Upper lobe of right lung (tissue), 1 donor: ENCODE measurements around the gene ICE1. TPM values are rescaled to one million over a fixed set of nuclear protein-coding genes. Genes with fewer than 3 reads are reported as not detected.

Experiments used
- ATAC-seq: fragments of 200-7000 bp; cut with Tn5 transposase; one replicate; pipeline ENCODE4 v1.9.1; 2020; ENCODE audit warnings: mild to moderate bottlenecking, moderate library complexity
- DNase-seq: peaks from one replicate; pipeline ENCODE4 v3.0.0-alpha.2; 2020
- H3K27ac ChIP-seq: fragments of 200-600 bp; one replicate; pipeline ENCODE4 v1.8.0; 2022
- H3K27me3 ChIP-seq: fragments of 200-600 bp; one replicate; pipeline ENCODE4 v1.8.0; 2022; ENCODE audit warnings: mild to moderate bottlenecking
- H3K36me3 ChIP-seq: fragments of 200-600 bp; one replicate; pipeline ENCODE4 v1.8.0; 2022
- H3K4me1 ChIP-seq: fragments of 200-600 bp; one replicate; pipeline ENCODE4 v1.8.0; 2022
- H3K4me3 ChIP-seq: fragments of 200-600 bp; one replicate; pipeline ENCODE4 v1.8.0; 2022; ENCODE audit warnings: mild to moderate bottlenecking
- H3K9me3 ChIP-seq: fragments of 200-600 bp; one replicate; pipeline ENCODE4 v1.8.0; 2022
- intact Hi-C: fragments of 100-400 bp; cut with DNase I; formaldehyde crosslinking; loops from one replicate; pipeline ENCODE4 v1.11.0; 2022
- total RNA-seq: library from RNA; stranded (reverse); fragmentation: NEBNext Ultra II Directional; extraction: Animal tissue kit (Norgen Biotek cat#: 25700); gene quantifications from one replicate; pipeline ENCODE4 v1.2.1, GENCODE V29; 2021
- TF ChIP-seq, protein P1 (sequence below): fragments of 200-600 bp; IDR thresholded peaks from one replicate; pipeline ENCODE4 v1.8.0; 2022; ENCODE audit warnings: antibody characterized with exemption
- donor health status: DM: no; HTN: yes; CAD: no; lungs with severe emphysema.

The ICE1 gene
- total RNA-seq, 1 donor from 2014 or later, result 28.5 TPM

DNA sequence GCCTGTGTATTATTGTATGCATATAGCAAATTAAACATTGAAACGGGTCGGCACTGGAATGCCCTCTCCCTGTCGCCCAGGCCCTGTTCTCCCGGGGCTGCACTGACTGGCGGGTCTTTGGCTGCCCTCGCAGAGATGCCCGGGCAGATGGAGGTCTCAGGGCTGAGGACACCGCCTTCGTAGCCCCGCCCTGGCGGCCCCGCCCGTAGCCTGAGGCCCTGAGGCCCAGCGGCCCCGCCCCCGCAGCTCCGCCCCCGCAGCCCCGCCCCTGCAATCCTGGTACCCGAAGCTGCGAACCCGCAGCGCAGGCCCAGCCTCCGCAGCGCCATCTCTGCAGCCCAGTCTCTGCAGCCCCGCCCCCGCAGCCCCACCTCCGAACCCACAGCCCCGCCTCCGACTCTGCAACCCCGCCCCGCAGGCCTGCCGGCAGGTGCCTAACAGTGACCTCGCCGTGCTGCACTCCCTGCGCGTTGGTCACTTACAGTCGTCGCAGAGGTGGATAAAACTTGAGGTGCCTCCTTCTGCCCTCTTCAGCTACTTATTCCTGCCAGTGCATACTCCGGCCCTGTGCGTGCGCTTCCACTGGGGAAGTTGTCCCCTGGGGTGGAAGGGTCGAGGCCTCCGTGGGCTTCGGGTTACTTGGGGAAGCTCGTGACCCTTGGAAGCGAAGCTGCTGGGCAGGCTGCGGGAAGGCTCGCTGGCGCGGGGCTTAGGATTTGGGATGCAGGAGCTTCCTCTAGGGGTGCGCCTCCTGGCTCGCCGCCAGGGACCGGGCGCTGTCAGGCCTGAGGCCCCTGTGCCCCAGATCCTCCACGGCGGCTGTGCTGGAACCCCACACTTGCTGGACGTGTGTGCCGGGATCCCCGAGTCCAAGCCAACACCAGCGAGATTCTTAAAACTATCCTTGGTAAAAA lies 72.3 kb downstream of the ICE1 start:
- Histone ChIP-seq H3K4me1 (peaks cover 11% of the 10 kb centered on the region), H3K36me3 (peaks cover 12% of the 10 kb centered on the region), H3K9me3 (no peaks in the 10 kb centered on the region), H3K27me3 (no peaks in the 10 kb centered on the region), H3K4me3 (peak overlapping the region; percentile 28), H3K27ac (no peak overlapping the region)
- intact Hi-C loops, result no loop called here
- ATAC-seq, result peak; percentile 96
- TF ChIP-seq, protein P1, sequence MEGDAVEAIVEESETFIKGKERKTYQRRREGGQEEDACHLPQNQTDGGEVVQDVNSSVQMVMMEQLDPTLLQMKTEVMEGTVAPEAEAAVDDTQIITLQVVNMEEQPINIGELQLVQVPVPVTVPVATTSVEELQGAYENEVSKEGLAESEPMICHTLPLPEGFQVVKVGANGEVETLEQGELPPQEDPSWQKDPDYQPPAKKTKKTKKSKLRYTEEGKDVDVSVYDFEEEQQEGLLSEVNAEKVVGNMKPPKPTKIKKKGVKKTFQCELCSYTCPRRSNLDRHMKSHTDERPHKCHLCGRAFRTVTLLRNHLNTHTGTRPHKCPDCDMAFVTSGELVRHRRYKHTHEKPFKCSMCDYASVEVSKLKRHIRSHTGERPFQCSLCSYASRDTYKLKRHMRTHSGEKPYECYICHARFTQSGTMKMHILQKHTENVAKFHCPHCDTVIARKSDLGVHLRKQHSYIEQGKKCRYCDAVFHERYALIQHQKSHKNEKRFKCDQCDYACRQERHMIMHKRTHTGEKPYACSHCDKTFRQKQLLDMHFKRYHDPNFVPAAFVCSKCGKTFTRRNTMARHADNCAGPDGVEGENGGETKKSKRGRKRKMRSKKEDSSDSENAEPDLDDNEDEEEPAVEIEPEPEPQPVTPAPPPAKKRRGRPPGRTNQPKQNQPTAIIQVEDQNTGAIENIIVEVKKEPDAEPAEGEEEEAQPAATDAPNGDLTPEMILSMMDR, result no peak
- peak; percentile 93 for DNase-seq

DNA sequence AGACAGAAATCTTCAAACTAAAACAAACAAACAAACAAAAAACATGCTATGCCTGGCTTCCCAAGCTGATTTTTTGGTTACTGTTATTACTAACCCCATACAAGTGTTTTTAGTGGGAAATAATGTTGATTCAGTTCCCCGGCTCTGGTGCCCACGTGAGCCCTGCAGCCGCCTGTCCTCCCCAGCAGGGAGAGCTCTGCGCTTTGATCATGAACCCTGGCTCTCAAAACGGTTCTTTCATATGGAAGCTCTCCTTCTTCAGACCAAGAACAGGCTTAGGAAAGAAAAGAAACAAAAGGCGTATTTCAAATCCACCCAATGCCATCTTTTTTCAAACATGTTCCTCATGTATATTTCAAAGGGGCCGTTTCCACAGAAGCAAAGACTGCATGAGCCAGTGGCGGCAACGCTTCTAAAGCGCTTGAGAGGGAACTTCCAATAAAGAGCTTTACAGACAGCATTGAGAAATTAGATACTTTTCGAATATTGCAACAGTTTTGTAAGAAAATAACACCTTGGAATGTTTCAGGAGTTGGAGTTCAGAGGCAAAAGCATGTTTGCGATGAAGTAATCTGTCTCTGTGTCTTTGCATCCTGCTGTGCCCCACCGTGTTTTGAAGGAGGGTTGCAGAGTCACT lies 74.8 kb downstream of the ICE1 start:
- peak; percentile 61 for ATAC-seq
- intact Hi-C loops, result no loop called here
- DNase-seq, result peak; percentile 74
- no peaks in the 10 kb centered on the region for H3K36me3 ChIP-seq
- H3K4me1 ChIP-seq, result peaks cover 11% of the 10 kb centered on the region
- no peak overlapping the region for H3K4me3 ChIP-seq
- TF ChIP-seq, protein P1, result peak; percentile 73
- H3K27ac ChIP-seq, result no peak overlapping the region
- no peaks in the 10 kb centered on the region for H3K27me3 ChIP-seq
- no peaks in the 10 kb centered on the region for H3K9me3 ChIP-seq

DNA sequence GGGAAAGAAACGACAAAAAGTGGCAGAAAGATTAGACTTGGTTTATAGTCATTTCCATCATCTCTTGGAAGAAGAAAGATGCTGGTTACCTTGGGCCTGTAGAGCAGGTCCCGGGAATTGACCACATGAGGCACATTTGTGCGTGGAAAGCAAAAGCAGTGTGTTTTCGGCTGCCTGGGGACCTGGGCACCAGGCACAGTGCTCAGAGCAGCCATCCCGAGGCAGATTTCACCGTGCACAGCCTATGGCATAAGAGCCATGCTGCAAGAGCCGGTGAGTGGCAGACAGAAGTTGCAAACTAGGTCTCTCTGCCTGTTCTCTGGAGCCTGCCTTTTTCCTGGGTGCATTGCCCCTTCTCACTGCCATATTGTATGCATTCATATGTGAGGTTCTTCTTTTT lies 77.0 kb downstream of the ICE1 start:
- peaks cover 5% of the 10 kb centered on the region for H3K4me1 ChIP-seq
- no peak overlapping the region for H3K4me3 ChIP-seq
- ATAC-seq (no peak), DNase-seq (no peak)
- H3K9me3 ChIP-seq, result no peaks in the 10 kb centered on the region
- TF ChIP-seq, protein P1, result no peak
- intact Hi-C loops, result no loop called here
- H3K36me3 ChIP-seq, result no peaks in the 10 kb centered on the region
- no peaks in the 10 kb centered on the region for H3K27me3 ChIP-seq
- no peak overlapping the region for H3K27ac ChIP-seq

DNA sequence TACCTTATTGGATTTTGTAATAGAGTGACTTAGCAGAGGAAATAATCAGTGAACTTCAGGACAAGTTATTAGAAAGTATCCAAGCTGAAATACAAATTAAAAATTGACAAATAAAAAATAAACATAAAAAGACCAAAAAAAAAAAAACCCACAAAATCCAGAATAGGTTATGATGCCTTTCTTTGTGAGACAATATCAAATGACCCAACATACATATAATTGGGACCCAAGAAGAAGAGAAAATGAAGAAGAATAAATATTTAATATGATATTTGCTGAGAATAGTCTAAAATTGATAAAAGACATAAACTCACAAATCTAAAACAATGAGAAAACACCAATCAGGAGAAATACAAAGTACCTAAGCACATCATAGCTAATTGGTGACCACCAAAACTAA lies 81.8 kb downstream of the ICE1 start:
- TF ChIP-seq, protein P1, result no peak
- Histone ChIP-seq H3K27ac (no peak overlapping the region), H3K27me3 (no peaks in the 10 kb centered on the region), H3K36me3 (no peaks in the 10 kb centered on the region), H3K4me1 (no peaks in the 10 kb centered on the region), H3K9me3 (no peaks in the 10 kb centered on the region), H3K4me3 (no peak overlapping the region)
- ATAC-seq (no peak), DNase-seq (no peak)
- intact Hi-C loops, result no loop called here

DNA sequence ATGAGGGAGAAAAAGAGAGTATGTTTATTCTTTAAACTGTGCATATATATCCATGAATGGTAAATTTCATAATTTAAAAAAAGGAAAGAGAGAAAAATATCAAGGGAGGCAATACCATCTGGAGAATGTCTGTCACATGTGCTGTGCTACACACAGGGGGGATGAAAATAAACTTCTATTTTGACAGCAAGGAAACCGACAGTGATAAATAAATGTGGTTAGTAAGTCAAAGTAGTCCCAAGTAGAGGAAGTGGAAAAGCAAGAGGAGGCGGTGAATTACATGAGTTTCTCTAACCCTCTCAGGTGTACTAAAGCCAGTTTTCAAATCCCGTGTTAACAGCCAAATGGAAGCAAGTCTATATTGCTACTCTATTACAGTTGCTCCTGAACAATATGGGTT lies 83.3 kb downstream of the ICE1 start:
- TF ChIP-seq, protein P1, result no peak
- Histone ChIP-seq H3K27me3 (no peaks in the 10 kb centered on the region), H3K9me3 (no peaks in the 10 kb centered on the region)

More for the DNA sequence above, 83.3 kb downstream of the ICE1 start:
- H3K27ac ChIP-seq, result no peak overlapping the region
- H3K36me3 ChIP-seq, result no peaks in the 10 kb centered on the region
- H3K4me3 ChIP-seq, result no peak overlapping the region
- no peaks in the 10 kb centered on the region for H3K4me1 ChIP-seq
- no peak for DNase-seq
- ATAC-seq, result no peak
- intact Hi-C loops, result no loop called here
